ENCODE data around the gene LCN1. TPM values are rescaled to one million over a fixed set of nuclear protein-coding genes. Genes with fewer than 3 reads are reported as not detected.

LCN1 gene
- polyA plus RNA-seq, 3 donors = not detected

DNA sequence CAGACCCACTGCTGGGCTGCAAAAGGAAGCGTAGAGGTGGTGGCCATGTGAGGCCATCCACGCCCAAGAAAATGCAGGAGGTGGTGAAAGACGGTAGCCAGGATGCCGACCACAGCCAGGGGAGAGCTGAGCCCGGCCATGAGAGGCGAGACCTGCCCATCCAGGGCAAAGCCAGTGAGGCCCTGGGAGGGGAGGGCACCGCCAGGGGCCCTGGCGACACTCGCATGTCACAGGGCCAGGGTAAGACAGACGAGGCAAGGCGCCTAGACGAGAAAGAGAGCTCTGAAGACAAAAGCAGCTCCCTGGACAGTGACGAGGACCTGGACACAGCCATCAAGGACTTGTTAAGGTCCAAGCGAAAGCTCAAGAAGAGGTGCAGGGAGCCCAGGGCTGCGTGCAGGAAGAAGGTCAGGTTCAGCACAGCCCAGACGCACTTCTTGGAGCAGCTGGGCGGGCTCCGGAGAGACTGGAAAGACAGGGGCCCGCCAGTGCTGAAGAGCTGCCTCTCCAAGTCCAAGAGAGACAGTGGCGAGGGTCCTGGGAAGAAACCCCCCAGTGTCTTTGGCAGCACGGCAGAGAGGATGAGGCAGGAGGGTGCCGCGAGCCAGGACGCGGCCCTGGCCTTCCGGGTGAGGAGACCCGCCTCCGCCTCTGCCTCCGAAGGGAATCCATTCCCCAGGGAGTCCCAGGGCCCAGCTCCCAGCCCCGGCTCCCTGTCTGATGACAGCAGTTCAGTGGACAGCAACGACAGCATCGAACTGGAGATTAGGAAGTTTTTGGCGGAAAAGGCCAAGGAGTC lies 34.8 kb upstream of the LCN1 start:
- Mint-ChIP-seq H3K36me3 (peaks cover 32 to 45% of the 10 kb centered on the region in 2 donors), H3K27me3 (ENCODE audit: low read depth in 3 of 3) (peaks cover 0 to 5% (median 2%) of the 10 kb centered on the region in 3 donors), H3K4me3 (no peak overlapping the region), H3K4me1 (no peaks in the 10 kb centered on the region), H3K9me3 (no peaks in the 10 kb centered on the region), H3K27ac (no peak overlapping the region)
- Histone ChIP-seq H2AFZ (ENCODE audit: insufficient read depth, low read depth, low read length, poor library complexity, severe bottlenecking) (no peak overlapping the region), H3K36me3 (replicated peaks in 1 of 2; ENCODE audit: control insufficient read depth in 1 of 2, insufficient read depth in 2 of 2, low read length in 2 of 2) (peaks cover 23 to 43% of the 10 kb centered on the region in 2 donors), H3K4me2 (replicated peaks; ENCODE audit: extremely low read depth, low read length, poor library complexity, severe bottlenecking) (no peak overlapping the region), H3K9me3 (replicated peaks in 1 of 2; ENCODE audit: control insufficient read depth in 1 of 2, insufficient read depth in 1 of 2, low read length in 2 of 2) (no peaks in the 10 kb centered on the region), H3K27me3 (ENCODE audit: control insufficient read depth in 2 of 2, insufficient read depth in 2 of 2, low read length in 2 of 2) (no peaks in the 10 kb centered on the region), H3K27ac (ENCODE audit: low read depth in 1 of 2, low read length in 2 of 2) (no peak overlapping the region), H3K4me3 (replicated peaks in 1 of 3; ENCODE audit: low read depth in 2 of 3, low read length in 3 of 3) (no peak overlapping the region), H4K20me1 (ENCODE audit: insufficient read depth, low read length) (no peaks in the 10 kb centered on the region), H3K4me1 (ENCODE audit: control insufficient read depth in 1 of 2, insufficient read depth in 2 of 2, low read length in 2 of 2) (no peaks in the 10 kb centered on the region), H3K79me2 (ENCODE audit: insufficient read depth, low read length) (no peaks in the 10 kb centered on the region), H3K9ac (ENCODE audit: insufficient read depth, low read length, poor library complexity, severe bottlenecking) (no peak overlapping the region)
- no peak for DNase-seq
- 97% methylated on average over 30 of the region's 33 CpGs for WGBS (ENCODE audit: insufficient coverage)
- TF ChIP-seq, protein P1, sequence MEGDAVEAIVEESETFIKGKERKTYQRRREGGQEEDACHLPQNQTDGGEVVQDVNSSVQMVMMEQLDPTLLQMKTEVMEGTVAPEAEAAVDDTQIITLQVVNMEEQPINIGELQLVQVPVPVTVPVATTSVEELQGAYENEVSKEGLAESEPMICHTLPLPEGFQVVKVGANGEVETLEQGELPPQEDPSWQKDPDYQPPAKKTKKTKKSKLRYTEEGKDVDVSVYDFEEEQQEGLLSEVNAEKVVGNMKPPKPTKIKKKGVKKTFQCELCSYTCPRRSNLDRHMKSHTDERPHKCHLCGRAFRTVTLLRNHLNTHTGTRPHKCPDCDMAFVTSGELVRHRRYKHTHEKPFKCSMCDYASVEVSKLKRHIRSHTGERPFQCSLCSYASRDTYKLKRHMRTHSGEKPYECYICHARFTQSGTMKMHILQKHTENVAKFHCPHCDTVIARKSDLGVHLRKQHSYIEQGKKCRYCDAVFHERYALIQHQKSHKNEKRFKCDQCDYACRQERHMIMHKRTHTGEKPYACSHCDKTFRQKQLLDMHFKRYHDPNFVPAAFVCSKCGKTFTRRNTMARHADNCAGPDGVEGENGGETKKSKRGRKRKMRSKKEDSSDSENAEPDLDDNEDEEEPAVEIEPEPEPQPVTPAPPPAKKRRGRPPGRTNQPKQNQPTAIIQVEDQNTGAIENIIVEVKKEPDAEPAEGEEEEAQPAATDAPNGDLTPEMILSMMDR (IDR thresholded peaks at IDR 0.05) = no peak
- intact Hi-C loops (cut with micrococcal nuclease) = no loop called here

DNA sequence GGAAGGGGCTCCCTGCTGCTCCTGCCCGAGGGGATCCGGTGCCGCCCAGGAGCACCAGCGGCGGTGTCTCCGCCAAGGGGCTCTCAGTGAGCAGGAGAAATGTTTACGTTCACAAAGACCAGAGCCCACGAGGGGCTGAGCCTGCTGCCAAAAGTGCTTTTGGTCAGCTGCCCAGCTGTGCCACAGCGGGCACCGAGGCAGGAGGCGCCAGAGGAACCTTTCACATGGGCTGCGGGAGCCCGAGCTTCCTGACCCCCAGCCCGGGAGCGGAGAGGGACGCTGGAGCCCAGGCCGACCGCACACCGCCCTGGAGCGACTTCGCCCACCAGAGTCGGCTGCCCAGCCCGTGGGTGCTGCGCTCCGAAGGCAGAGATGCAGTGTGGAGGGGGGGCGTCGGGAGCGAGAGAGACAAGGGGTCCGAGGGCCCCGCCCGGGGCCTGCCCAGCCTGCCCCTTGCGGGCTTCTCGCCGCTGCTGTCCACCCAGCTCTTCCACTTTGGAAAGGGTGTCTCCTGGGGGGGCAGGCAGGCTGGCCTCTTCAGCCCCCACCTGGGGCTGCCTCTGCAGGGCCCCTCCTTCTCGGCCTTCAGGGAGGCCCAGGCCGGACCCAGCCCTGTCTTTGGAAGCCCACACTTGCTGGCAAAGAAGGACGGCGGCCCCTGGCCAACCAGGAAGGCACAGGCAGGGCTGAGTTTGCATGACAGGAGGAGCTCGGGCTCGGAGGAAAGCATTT lies 33.8 kb upstream of the LCN1 start:
- Histone ChIP-seq H3K36me3 (replicated peaks in 1 of 2; ENCODE audit: control insufficient read depth in 1 of 2, insufficient read depth in 2 of 2, low read length in 2 of 2) (peaks cover 23 to 43% of the 10 kb centered on the region in 2 donors), H3K27ac (ENCODE audit: low read depth in 1 of 2, low read length in 2 of 2) (no peak overlapping the region), H4K20me1 (ENCODE audit: insufficient read depth, low read length) (no peaks in the 10 kb centered on the region), H2AFZ (ENCODE audit: insufficient read depth, low read depth, low read length, poor library complexity, severe bottlenecking) (no peak overlapping the region), H3K79me2 (ENCODE audit: insufficient read depth, low read length) (no peaks in the 10 kb centered on the region), H3K9me3 (replicated peaks in 1 of 2; ENCODE audit: control insufficient read depth in 1 of 2, insufficient read depth in 1 of 2, low read length in 2 of 2) (no peaks in the 10 kb centered on the region), H3K27me3 (ENCODE audit: control insufficient read depth in 2 of 2, insufficient read depth in 2 of 2, low read length in 2 of 2) (no peaks in the 10 kb centered on the region), H3K9ac (ENCODE audit: insufficient read depth, low read length, poor library complexity, severe bottlenecking) (no peak overlapping the region), H3K4me1 (ENCODE audit: control insufficient read depth in 1 of 2, insufficient read depth in 2 of 2, low read length in 2 of 2) (no peaks in the 10 kb centered on the region), H3K4me3 (replicated peaks in 1 of 3; ENCODE audit: low read depth in 2 of 3, low read length in 3 of 3) (no peak overlapping the region), H3K4me2 (replicated peaks; ENCODE audit: extremely low read depth, low read length, poor library complexity, severe bottlenecking) (no peak overlapping the region)
- intact Hi-C loops (cut with micrococcal nuclease) = no loop called here
- no peaks in the 10 kb centered on the region for H3K9me3 Mint-ChIP-seq
- H3K27me3 Mint-ChIP-seq (ENCODE audit: low read depth in 3 of 3) = peaks cover 0 to 2% (median 0%) of the 10 kb centered on the region in 3 donors
- 96% methylated on average over 40 of the region's 40 CpGs for WGBS (ENCODE audit: insufficient coverage)
- H3K36me3 Mint-ChIP-seq = peaks cover 32 to 45% of the 10 kb centered on the region in 2 donors
- DNase-seq = no peak
- TF ChIP-seq, protein P1 (IDR thresholded peaks at IDR 0.05) = no peak
- H3K4me3 Mint-ChIP-seq = no peak overlapping the region
- no peak overlapping the region for H3K27ac Mint-ChIP-seq
- no peaks in the 10 kb centered on the region for H3K4me1 Mint-ChIP-seq

All from CD14-positive monocyte (primary cell).